ENCODE results near the gene KRT83. TPM values are rescaled to one million over a fixed set of nuclear protein-coding genes. Genes with fewer than 3 reads are reported as not detected.
"Not testable (repeated sequence)": the region's sequence is repeated elsewhere in the genome, so short reads cannot be mapped to it uniquely, and the experiment has no call there.

Gene KRT83
- polyA plus RNA-seq, 1 of the 3 experiments (the other 2 are of a cell fraction), result 0.03 TPM

GRCh38 chr12:52291267-52291935 lies 29.8 kb downstream of the KRT83 start, which contains the start of gene KRT81:
Gene KRT81 (minus strand): TSS chr12:52291534. CDS start chr12:52291465, 69 bp downstream.
- CTCF ChIA-PET, result interaction anchor here (1.4 to 3.1 kb wide), 2 partner anchors 12 to 36 kb away, joined by 3 to 22 read pairs; no protein-coding TSS in a partner anchor
- H3K36me3 ChIP-seq (replicated peaks in 1 of 2; ENCODE audit: control insufficient read depth in 1 of 2, insufficient read depth in 2 of 2, low read length in 1 of 2), result no peaks in the 10 kb centered on the region
- no peak within 1 kb of the TSS for H2AFZ ChIP-seq (ENCODE audit: low read depth)
- H3K27ac ChIP-seq (ENCODE audit: low read depth in 2 of 2, low read length in 1 of 2), result no peak within 1 kb of the TSS
- peaks cover 0 to 4% of the 10 kb centered on the region in 2 experiments; a peak in 1 of 4 replicates for H3K4me1 ChIP-seq (ENCODE audit: control insufficient read depth in 1 of 2, insufficient read depth in 2 of 2, low read depth in 1 of 2, low read length in 1 of 2)
- H3K4me2 ChIP-seq, result no peak within 1 kb of the TSS
- TF ChIP-seq NFIC (IDR thresholded peaks at IDR 0.05; ENCODE audit: borderline replicate concordance) (no peak), FOXJ3 (CRISPR knock-in tag; IDR thresholded peaks at IDR 0.05) (no peak), MAX (IDR thresholded peaks at IDR 0.05; ENCODE audit: low read depth) (no peak), MEF2A (IDR thresholded peaks at IDR 0.05; ENCODE audit: borderline replicate concordance, low read depth) (no peak)
- no peaks in the 10 kb centered on the region for H3K79me2 ChIP-seq (ENCODE audit: insufficient read depth)
- POLR2A ChIA-PET, result no interaction called here
- no peak within 1 kb of the TSS for H3K9ac ChIP-seq
- no peak for DNase-seq
- no peaks in the 10 kb centered on the region for H3K9me2 ChIP-seq
- H3K27me3 ChIP-seq (ENCODE audit: insufficient read depth), result no peaks in the 10 kb centered on the region
- no peaks in the 10 kb centered on the region for H3K9me3 ChIP-seq
- H3F3A ChIP-seq (replicated peaks; ENCODE audit: insufficient read depth), result peaks cover 6% of the 10 kb centered on the region
- no peak within 1 kb of the TSS for H3K4me3 ChIP-seq (ENCODE audit: low read depth in 2 of 2, low read length in 1 of 2)
- no peaks in the 10 kb centered on the region for H4K20me1 ChIP-seq (ENCODE audit: insufficient read depth)
- whole genome bisulfite sequencing (ENCODE audit: low lambda C conversion rate), result 86% methylated on average over 9 of the region's 32 CpGs

- H4K20me1 ChIP-seq (ENCODE audit: insufficient read depth); CTCF ChIA-PET; H3K4me1 ChIP-seq (ENCODE audit: control insufficient read depth in 1 of 2, insufficient read depth in 2 of 2, low read depth in 1 of 2, low read length in 1 of 2); DNase-seq; H3K79me2 ChIP-seq (ENCODE audit: insufficient read depth); H3K27ac ChIP-seq (ENCODE audit: low read depth in 2 of 2, low read length in 1 of 2); H3K36me3 ChIP-seq (replicated peaks in 1 of 2; ENCODE audit: control insufficient read depth in 1 of 2, insufficient read depth in 2 of 2, low read length in 1 of 2); H3K9me2 ChIP-seq; H2AFZ ChIP-seq (ENCODE audit: low read depth); H3F3A ChIP-seq (replicated peaks; ENCODE audit: insufficient read depth); H3K4me3 ChIP-seq (ENCODE audit: low read depth in 2 of 2, low read length in 1 of 2); POLR2A ChIA-PET; H3K9me3 ChIP-seq; H3K4me2 ChIP-seq; H3K27me3 ChIP-seq (ENCODE audit: insufficient read depth); H3K9ac ChIP-seq: not testable (repeated sequence)
- no CpG with 5 or more reads among the region's 5 CpGs for WGBS (ENCODE audit: low lambda C conversion rate)
Observed at GRCh38 chr12:52290483-52291134, 30.6 kb downstream of the KRT83 start.

GRCh38 chr12:52287816-52288805 lies 33.1 kb downstream of the KRT83 start:
- POLR2A ChIA-PET, H3K4me2 ChIP-seq: not testable (repeated sequence)

More at GRCh38 chr12:52287816-52288805, 33.1 kb downstream of the KRT83 start:
- CTCF ChIA-PET, result interaction anchor here (1.1 kb wide), 1 partner anchor 10 kb away, joined by 3 read pairs; no protein-coding TSS in a partner anchor
- peaks cover 22% of the 10 kb centered on the region for H3F3A ChIP-seq (replicated peaks; ENCODE audit: insufficient read depth)
- WGBS (ENCODE audit: low lambda C conversion rate), result 80% methylated on average over 11 of the region's 17 CpGs
- H3K4me1 ChIP-seq (ENCODE audit: control insufficient read depth in 1 of 2, insufficient read depth in 2 of 2, low read depth in 1 of 2, low read length in 1 of 2); H3K36me3 ChIP-seq (replicated peaks in 1 of 2; ENCODE audit: control insufficient read depth in 1 of 2, insufficient read depth in 2 of 2, low read length in 1 of 2); H3K27ac ChIP-seq (ENCODE audit: low read depth in 2 of 2, low read length in 1 of 2); H3K27me3 ChIP-seq (ENCODE audit: insufficient read depth); H3K79me2 ChIP-seq (ENCODE audit: insufficient read depth); H4K20me1 ChIP-seq (ENCODE audit: insufficient read depth); H3K4me3 ChIP-seq (ENCODE audit: low read depth in 2 of 2, low read length in 1 of 2); H2AFZ ChIP-seq (ENCODE audit: low read depth); H3K9ac ChIP-seq; H3K9me2 ChIP-seq; DNase-seq; H3K9me3 ChIP-seq: not testable (repeated sequence)

All from SK-N-SH (cell line).